GM19238 (cell line): ENCODE data around the gene PRPF6.
"Not testable (repeated sequence)": the region's sequence is repeated elsewhere in the genome, so short reads cannot be mapped to it uniquely, and the experiment has no call there.

Experiments
- DNase-seq: peaks from one replicate; pipeline ENCODE4 v3.0.0; 2011; ENCODE audit warnings: low spot score; ENCODE audit not compliant: insufficient read length

PRPF6 gene

DNA sequence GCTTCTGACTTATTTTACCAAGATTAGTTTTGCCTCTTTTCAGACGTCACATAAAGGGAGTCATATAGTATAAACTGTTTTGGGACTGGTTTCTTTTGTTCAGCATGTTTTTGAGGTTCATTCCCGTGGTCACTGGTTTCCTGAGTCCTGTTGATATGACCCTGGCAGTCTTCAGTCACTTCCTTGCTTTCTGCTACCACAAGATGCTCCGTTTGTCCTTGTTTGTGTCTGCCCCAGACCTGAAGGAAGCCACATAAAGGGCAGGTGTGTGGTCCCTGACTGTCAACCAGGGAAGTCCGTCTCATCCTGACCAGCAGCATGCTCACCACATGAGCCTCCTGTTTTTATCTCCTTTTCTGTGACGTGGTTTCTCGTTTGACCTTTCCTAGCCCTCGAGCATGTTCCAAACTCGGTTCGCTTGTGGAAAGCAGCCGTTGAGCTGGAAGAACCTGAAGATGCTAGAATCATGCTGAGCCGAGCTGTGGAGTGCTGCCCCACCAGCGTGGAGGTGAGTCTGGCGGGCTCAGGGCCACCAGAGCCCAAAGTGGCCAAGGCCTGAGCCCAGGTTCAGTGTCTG lies 29.0 kb downstream of the PRPF6 start:
- DNase-seq: no peak

DNA sequence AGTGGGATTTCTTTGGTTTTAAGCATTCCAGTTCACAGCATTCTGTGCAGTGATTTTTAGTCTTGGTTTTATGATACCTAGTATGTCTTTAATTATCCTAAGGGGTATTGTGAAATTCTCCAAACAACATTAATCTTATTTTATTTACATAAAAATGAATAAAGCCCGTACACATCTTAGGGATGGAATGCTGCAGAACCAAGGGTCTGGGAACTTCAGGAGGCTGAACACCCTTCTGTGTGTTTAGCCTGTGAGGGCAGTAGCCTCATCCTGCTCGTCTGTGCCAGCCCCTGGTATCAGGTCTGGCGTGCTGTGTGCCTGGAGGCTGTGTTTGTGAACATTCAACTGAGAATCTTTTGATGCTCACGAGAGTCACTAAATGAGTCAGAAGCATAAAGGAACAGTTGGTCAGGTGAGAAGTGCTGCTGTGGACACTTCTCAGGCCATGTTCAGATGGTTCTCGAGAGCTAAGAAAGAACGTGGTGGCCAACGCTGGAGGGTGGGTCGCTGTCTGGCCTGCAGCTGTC lies 29.8 kb downstream of the PRPF6 start:
- no peak for DNase-seq

DNA sequence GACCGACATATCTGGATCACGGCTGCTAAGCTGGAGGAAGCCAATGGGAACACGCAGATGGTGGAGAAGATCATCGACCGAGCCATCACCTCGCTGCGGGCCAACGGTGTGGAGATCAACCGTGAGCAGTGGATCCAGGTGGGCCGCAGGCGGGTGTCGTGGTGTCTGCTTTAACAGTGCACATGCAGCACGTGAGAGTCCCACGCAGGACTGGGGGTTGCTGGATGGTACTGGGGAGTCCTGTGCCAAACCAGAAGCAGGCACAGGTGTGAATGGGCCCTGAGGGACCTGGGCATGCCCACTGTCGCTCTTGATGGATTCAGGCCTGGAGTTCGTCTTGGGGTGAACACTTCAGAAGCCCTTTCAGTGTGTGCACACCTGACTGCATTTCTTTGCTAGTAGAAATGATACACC lies 30.4 kb downstream of the PRPF6 start:
- DNase-seq: no peak

DNA sequence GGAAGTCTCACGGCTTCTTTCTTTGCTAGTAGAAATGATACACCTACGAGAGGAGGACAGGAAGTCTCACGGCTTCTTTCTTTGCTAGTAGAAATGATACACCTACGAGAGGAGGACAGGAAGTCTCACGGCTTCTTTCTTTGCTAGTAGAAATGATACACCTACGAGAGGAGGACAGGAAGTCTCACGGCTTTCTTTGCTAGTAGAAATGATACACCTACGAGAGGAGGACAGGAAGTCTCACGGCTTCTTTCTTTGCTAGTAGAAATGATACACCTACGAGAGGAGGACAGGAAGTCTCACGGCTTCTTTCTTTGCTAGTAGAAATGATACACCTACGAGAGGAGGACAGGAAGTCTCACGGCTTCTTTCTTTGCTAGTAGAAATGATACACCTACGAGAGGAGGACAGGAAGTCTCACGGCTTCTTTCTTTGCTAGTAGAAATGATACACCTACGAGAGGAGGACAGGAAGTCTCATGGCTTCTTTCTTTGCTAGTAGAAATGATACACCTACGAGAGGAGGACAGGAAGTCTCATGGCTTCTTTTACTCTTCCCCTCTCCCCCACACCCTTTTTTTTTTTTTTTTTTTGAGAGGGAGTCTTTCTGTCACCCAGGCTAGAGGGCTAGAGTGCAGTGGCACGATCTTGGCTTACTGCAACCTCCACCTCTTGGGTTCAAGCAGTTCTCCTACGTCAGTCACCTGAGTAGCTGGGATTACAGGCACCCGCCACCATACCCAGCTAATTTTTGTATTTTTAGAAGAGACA lies 31.6 kb downstream of the PRPF6 start:
- DNase-seq: not testable (repeated sequence)

DNA sequence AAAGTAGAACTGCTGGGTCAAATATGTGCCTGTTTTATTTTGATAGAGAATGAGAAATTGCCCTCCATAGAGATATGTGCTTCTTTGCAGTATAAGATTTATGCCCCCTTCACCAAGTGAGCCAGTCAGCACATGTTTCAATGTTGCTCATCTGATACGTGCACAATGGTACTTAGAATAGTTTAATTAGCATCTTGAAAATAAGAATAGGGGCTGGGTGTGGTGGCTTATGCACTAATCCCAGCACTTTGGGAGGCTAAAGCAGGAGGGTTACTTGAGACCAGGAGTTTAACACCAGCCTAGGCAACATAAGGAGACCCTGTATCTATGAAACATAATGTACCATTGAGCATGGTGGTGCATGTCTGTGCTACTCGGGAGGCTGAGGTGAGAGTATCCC lies 34.7 kb downstream of the PRPF6 start:
- no peak for DNase-seq

DNA sequence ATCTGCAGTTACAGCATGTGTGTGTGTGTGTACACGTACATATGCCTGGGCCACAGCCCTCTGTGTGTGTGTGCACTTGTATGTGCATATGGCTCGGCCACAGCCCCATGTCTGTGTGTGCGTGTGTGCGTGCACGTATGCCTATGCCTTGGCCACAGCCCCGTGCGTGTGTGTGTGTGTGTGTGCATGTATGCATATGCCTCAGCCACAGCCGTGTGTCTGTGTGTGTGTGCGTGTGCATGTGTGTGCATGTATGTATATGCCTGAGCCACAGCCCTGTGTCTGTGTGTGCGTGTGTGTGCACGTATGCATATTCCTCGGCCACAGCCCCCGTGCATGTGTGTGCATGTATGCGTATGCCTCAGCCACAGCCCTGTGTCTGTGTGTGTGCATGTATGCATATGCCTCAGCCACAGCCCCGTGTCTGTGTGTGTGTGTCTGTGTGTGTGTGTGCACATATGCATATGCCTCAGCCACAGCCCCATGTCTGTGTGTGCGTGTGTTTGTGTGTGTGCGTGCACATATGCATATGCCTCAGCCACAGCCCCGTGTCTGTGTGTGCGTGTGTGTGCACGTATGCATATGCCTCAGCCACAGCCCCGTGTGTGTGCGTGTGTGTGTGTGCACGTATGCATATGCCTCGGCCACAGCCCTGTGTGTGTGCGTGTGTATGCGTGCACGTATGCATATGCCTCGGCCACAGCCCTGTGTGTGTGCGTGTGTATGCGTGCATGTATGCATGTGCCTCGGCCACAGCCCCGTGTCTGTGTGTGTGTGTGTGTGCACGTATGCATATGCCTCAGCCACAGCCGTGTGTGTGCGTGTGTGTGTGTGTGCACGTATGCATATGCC lies 40.4 kb downstream of the PRPF6 start:
- DNase-seq: no peak

DNA sequence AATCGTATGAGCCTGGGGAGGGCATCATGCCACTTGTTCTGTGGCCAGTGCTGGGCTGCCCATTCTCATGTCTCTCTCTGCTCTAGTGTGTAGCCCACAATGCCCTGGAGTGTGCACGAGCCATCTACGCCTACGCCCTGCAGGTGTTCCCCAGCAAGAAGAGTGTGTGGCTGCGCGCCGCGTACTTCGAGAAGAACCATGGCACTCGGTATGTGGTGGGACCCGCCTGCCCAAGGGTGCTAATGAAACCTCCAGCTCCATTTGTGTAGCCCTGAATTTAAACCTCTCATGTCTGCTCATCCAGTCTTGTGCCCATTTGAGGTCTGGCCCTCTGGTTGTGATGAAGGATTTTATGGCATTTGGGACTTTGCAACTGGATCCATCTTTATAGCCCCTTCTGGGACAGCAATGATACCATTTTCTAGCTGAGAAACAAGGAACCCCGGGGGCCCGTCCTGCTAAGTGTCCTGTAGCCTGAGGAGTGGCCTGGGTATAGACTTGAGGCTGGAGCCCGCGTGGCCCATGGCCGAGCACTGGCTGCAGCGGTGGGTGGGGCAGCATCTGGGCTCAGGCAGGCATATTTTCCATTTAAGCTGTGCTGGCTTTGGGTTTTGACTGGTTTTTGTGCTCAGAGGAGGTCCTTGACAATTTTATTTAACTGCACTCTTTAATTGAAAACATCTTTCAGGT lies 41.9 kb downstream of the PRPF6 start:
- no peak for DNase-seq

DNA sequence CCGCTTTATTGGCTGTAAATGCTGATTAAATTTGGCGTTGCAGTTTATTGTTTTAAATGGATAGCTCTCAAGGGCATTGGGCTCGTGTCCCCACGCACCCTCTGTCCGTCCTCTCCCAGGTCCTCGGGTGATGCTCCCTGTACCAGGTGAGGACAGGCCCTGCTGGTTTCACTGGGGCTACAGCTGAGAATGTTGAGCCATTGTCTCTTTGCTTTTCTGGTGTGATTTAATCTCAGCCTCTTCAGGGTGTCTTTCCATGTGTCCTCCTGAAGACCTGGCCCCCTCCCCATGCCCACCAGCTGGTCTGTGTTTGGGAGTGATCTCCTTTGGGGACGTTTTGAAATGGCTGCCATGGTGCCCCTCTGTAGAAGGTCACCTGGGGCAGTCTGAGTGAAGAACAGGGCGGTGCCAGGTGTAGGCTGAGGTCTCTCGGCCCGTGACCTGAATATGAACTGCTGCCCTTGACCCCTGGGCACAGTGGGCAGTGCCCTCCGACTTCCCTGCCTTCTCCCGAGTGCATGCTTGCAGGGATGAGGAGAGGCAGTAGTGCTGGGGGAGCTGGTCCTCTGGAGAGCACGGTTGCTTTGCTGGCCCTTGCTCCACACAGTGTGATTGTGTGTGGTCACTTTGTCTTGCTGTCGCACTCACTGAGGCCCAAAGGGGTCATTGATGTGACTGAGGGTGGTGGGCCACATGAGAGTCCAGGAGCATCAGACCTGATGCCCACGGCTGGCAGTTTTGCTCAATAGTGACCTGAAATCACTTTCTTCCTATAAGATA lies 42.6 kb downstream of the PRPF6 start:
- no peak for DNase-seq

DNA sequence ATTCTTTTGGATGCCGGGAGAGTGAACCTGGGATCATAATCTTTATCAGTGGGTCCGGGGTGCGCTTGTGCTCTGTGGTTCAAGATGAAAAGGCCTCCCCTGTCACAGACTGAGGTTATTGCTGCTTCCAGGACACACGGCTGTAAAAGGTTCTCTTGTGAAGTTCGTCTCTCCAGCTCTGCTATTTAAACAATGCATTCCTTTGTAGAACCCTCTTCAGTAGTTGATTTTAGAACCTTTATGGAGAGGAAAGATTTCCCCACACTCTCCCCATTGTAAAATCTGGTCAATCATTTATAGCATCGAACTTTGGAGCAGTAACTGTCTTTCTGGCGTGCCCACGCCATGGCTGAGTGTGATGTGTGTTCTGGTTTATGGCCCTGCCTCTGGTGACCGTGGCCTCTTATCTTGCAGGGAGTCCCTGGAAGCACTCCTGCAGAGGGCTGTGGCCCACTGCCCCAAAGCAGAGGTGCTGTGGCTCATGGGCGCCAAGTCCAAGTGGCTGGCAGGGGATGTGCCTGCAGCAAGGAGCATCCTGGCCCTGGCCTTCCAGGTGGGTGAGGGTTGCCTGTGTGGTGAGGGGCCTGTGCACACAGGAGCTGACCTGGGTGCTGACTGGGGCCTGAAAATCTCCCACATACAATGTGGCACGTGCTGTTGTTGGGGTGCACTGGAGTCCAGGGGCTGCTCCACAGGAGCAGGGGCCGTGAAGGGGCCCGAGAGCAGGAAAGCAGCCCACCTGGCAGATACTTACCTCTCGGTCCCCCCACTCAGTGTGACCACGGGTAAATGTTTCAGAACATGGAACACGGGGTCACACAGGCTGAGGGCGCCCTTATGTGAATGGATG lies 43.4 kb downstream of the PRPF6 start:
- DNase-seq: no peak

DNA sequence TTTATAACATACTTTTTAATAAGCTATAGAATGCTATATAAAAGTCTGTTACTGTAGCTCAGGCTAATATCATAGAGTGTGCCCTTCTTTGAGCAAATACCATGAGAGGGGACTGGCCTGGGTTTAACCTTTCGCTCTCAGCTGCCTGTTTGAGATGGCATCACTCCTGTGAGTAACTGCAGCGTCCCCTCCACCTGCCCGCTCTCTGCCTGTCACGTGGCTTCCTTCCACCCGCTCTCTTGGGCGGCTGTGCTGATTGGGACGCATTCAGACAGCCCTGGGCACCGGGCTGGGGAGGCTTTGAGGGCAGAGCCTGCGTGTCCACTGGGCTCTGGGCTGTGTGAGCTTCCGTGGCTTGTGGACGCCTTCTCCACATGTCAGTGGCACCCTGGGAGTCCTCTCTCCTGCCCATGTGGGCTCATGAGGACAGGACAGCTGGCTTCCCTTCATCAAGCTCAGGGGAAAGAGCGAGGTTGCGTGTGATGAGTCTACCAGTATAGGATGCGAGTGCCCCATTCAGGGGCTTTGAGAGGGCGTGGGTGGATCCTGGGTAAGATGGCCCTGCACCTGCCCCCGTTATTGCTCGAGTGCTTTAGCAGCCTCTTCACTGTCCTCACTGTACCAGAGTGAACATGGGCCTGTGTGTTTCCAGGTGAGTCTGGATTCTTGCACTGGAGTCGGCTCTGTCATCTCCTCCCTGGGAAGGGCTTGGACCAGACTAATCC lies 44.3 kb downstream of the PRPF6 start:
- DNase-seq: no peak

DNA sequence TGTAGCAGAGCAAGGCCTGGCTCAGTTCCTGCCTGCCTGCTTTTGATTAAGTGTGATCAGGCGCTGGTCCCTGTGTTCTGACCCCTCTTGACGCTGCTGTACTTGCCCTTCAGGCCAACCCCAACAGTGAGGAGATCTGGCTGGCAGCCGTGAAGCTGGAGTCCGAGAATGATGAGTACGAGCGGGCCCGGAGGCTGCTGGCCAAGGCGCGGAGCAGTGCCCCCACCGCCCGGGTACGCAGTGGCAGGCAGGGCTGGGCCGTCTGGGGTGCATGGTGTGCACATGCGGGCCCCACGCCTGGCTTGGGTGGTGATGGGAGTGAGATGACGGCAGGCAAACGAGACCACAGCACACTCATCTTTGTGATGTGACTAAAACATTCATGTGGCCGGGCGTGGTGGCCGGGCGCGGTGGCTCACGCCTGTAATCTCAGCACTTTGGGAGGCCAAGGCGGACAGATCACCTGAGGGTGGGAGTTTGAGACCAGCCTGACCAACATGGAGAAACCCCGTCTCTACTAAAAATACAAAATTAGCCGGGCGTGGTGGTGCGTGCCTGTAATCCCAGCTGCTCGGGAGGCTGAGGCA lies 45.0 kb downstream of the PRPF6 start:
- DNase-seq: no peak

DNA sequence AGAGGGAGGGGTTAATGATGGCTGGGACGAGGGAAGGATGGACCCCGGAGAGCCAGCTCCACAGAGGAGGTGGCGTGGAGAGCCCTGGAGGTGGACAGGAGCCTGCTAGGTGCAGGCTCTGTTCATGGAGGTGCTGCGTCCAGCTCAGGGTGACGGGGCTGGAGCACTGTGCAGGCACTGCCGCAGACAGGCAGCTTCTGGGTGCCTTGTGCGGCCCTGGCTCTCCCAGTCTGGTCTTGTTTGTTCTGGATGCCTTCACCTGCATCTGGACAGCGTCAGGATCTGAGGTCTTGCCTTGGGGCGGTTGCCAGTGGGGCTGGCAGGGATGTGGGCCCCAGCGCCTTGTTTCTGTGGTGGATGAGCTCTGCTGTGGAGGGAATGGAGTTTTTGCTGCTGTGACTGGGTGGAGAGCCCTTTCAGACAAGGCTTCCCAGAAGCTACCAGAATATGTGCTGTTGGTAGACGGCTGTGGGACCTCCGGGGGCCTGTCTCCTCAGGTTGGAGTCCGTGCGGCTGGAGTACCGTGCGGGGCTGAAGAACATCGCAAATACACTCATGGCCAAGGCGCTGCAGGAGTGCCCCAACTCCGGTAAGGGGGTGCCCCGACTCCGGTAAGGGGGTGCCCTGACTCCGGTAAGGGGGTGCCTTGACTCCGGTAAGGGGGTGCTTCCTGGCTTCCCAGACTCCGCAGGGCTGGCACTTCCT lies 47.2 kb downstream of the PRPF6 start:
- no peak for DNase-seq

DNA sequence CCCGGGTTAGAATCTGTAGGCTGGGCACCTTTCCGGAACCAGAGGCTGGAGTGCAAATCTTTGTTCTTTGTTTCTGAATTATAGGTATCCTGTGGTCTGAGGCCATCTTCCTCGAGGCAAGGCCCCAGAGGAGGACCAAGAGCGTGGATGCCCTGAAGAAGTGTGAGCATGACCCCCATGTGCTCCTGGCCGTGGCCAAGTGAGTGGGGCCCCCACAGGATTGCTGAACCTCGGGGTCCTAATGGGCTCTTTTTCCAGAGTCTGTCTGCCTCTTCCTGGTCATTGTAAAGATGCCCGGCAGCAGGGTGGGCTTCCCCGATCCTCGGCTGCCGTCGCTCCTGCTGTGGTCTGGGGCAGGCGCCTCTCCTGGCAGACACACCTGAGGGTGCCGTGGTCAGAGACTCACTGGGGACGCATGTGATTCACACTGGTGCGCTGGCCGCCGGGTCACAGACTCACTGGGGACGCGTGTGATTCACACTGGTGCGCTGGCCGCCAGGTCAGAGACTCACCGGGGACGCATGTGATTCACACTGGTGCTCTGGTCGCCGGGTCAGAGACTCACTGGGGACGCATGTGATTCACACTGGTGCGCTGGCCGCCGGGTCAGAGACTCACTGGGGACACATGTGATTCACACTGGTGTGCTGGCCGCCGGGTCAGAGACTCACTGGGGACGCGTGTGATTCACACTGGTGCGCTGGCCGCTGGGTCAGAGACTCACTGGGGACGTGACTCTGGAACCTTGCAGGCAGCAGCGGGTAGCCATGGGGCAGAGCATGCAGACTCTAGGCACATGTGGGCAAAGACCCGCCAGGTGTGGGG lies 48.6 kb downstream of the PRPF6 start:
- no peak for DNase-seq

DNA sequence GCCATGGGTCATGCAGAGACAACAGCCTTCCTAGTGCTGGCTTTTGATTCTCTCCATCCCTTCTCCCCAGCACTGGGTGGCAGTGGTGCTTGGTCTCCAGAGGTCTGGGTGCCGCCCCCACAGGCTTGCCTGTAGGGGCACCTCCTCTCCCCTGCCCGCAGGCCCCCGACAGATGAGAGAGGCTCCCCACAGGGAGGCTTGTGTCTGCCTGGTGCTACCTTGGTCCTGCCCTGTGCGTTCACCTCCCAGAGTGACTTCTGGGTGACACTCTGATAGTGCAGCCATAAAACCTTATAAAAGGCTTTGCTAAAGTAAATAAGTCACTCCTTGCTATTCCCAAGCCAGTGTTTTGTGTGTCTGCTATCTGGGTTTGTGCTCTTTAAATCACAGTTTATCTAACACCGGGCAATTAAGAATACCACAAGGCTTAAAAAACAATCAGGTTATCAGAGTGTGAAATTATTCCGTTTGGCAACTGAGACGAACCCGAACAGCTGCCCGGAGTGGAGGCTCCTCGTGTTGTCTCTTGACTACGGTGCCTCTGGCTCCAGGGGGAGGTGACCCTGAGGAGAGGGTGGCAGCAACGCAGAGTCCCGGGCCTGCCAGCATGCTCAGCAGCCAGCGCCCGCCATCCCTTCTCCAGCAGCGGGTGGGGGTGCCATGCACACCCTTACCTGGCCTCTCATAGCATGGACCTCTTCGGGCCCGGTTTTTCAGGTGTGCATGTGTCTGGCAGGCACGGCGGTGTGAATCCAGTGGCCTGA lies 49.6 kb downstream of the PRPF6 start:
- no peak for DNase-seq

DNA sequence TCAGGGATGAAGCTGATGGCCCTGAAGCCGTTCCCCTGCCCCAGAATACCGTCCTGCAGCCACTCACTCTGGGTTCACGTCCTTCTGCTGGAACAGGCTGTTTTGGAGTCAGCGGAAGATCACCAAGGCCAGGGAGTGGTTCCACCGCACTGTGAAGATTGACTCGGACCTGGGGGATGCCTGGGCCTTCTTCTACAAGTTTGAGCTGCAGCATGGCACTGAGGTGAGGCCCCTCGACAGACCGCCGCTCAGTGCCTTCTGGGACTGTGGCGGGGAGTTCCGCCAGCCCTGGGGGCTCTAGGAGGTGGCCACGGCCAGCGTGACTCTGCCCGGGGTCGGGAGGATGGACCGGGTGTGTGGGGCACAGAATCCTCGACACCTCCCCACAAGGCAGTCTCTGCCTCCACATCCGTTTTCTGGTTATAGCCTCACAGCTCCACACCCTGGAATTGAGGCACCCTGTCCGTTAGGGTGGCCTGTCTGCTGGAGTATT lies 50.9 kb downstream of the PRPF6 start:
- DNase-seq: no peak
